ENCODE data around the gene DUSP6. TPM values are rescaled to one million over a fixed set of nuclear protein-coding genes. Genes with fewer than 3 reads are reported as not detected.
A peak's percentile ranks its signal among the peaks of the same experiment; 100 is the strongest.

Gene DUSP6
- total and polyA plus RNA-seq, 2 of the 13 experiments (the other 11 are each of a cell fraction or from before 2014, with no cell fraction given), result 40.9 to 161 TPM

DNA sequence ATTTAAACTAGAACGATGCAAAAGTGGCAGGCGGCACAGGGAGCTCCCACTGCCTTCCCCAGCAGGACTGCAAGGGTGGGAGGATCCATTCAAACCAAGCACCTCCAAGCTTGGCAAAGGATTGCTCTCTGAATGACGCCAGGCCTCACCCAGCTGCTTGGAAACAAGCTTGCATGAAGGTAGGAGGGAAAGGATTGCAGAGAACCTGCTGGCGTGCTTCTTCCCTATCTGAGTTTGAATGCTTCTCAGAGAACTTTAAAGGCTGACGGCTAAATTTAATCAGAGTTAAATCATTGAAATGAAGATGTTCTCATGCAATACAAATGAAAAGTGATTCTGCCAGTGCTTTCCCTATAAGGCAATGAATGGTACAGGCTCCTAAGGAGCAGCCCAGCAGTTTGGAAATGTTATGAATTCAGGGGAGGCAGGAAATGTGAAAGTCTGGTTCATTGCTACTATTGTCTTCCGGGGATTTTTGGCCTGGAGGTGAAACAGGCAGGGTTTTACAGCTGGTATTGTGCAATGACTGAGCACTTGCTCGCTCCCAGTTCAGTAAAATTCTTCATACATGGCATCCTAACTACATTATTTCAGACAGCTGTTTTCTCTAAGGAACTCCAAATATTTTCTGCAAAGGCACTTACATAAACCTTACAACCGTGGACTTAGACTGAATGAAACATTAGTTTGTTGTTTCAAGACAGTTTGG, 31.9 kb upstream of the DUSP6 start (continued):
- TF ChIP-seq CENPT (CRISPR knock-in tag; IDR thresholded peaks at IDR 0.05; ENCODE audit: low read depth) (no peak), HMGA1 (CRISPR knock-in tag; conservative IDR thresholded peaks at IDR 0.05) (no peak), ZFX (CRISPR knock-in tag; IDR thresholded peaks at IDR 0.05; ENCODE audit: low read depth) (no peak; the same call in none of the 2 replicates), SMYD3 (CRISPR knock-in tag; IDR thresholded peaks at IDR 0.05) (no peak), ZNF720 (CRISPR knock-in tag; IDR thresholded peaks at IDR 0.05) (no peak), RBFOX2 (IDR thresholded peaks at IDR 0.05; ENCODE audit: low read depth, low read length) (peak; percentile 62), ETV5 (CRISPR knock-in tag; IDR thresholded peaks at IDR 0.05; ENCODE audit: borderline replicate concordance) (peak; percentile 74; the same call in 1 of the 2 replicates), ZKSCAN5 (CRISPR knock-in tag; IDR thresholded peaks at IDR 0.05) (no peak), RAD21 (CRISPR knock-in tag; IDR thresholded peaks at IDR 0.05) (no peak), ZNF24 (IDR thresholded peaks at IDR 0.05) (no peak), SP5 (CRISPR knock-in tag; IDR thresholded peaks at IDR 0.05; ENCODE audit: borderline replicate concordance, low read depth) (peak; percentile 21; the same call in 1 of the 2 replicates), ZNF337 (CRISPR knock-in tag; IDR thresholded peaks at IDR 0.05; ENCODE audit: borderline replicate concordance, low read depth) (no peak), CBX1 (IDR thresholded peaks at IDR 0.05; ENCODE audit: low read depth) (peak; percentile 19), REL (CRISPR knock-in tag; conservative IDR thresholded peaks at IDR 0.05) (no peak)
- TF ChIP-seq, protein P1, sequence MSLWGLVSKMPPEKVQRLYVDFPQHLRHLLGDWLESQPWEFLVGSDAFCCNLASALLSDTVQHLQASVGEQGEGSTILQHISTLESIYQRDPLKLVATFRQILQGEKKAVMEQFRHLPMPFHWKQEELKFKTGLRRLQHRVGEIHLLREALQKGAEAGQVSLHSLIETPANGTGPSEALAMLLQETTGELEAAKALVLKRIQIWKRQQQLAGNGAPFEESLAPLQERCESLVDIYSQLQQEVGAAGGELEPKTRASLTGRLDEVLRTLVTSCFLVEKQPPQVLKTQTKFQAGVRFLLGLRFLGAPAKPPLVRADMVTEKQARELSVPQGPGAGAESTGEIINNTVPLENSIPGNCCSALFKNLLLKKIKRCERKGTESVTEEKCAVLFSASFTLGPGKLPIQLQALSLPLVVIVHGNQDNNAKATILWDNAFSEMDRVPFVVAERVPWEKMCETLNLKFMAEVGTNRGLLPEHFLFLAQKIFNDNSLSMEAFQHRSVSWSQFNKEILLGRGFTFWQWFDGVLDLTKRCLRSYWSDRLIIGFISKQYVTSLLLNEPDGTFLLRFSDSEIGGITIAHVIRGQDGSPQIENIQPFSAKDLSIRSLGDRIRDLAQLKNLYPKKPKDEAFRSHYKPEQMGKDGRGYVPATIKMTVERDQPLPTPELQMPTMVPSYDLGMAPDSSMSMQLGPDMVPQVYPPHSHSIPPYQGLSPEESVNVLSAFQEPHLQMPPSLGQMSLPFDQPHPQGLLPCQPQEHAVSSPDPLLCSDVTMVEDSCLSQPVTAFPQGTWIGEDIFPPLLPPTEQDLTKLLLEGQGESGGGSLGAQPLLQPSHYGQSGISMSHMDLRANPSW (CRISPR knock-in tag; IDR thresholded peaks at IDR 0.05; ENCODE audit: borderline replicate concordance), result no peak
- TF ChIP-seq, protein P2, sequence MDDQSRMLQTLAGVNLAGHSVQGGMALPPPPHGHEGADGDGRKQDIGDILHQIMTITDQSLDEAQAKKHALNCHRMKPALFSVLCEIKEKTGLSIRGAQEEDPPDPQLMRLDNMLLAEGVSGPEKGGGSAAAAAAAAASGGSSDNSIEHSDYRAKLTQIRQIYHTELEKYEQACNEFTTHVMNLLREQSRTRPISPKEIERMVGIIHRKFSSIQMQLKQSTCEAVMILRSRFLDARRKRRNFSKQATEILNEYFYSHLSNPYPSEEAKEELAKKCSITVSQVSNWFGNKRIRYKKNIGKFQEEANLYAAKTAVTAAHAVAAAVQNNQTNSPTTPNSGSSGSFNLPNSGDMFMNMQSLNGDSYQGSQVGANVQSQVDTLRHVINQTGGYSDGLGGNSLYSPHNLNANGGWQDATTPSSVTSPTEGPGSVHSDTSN (CRISPR knock-in tag; IDR thresholded peaks at IDR 0.05; ENCODE audit: borderline replicate concordance), result no peak
- TF ChIP-seq, protein P3, sequence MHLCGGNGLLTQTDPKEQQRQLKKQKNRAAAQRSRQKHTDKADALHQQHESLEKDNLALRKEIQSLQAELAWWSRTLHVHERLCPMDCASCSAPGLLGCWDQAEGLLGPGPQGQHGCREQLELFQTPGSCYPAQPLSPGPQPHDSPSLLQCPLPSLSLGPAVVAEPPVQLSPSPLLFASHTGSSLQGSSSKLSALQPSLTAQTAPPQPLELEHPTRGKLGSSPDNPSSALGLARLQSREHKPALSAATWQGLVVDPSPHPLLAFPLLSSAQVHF (CRISPR knock-in tag; IDR thresholded peaks at IDR 0.05), result no peak
- TF ChIP-seq, protein P4, sequence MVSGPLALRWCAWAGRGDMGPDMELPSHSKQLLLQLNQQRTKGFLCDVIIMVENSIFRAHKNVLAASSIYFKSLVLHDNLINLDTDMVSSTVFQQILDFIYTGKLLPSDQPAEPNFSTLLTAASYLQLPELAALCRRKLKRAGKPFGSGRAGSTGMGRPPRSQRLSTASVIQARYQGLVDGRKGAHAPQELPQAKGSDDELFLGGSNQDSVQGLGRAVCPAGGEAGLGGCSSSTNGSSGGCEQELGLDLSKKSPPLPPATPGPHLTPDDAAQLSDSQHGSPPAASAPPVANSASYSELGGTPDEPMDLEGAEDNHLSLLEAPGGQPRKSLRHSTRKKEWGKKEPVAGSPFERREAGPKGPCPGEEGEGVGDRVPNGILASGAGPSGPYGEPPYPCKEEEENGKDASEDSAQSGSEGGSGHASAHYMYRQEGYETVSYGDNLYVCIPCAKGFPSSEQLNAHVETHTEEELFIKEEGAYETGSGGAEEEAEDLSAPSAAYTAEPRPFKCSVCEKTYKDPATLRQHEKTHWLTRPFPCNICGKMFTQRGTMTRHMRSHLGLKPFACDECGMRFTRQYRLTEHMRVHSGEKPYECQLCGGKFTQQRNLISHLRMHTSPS (CRISPR knock-in tag; IDR thresholded peaks at IDR 0.05; ENCODE audit: low read depth), result no peak
- TF ChIP-seq, protein P5, sequence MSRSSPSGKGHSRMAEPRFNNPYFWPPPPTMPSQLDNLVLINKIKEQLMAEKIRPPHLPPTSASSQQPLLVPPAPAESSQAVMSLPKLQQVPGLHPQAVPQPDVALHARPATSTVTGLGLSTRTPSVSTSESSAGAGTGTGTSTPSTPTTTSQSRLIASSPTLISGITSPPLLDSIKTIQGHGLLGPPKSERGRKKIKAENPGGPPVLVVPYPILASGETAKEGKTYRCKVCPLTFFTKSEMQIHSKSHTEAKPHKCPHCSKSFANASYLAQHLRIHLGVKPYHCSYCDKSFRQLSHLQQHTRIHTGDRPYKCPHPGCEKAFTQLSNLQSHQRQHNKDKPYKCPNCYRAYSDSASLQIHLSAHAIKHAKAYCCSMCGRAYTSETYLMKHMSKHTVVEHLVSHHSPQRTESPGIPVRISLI (CRISPR knock-in tag; IDR thresholded peaks at IDR 0.05; ENCODE audit: borderline replicate concordance), result no peak
- TF ChIP-seq, protein P6, sequence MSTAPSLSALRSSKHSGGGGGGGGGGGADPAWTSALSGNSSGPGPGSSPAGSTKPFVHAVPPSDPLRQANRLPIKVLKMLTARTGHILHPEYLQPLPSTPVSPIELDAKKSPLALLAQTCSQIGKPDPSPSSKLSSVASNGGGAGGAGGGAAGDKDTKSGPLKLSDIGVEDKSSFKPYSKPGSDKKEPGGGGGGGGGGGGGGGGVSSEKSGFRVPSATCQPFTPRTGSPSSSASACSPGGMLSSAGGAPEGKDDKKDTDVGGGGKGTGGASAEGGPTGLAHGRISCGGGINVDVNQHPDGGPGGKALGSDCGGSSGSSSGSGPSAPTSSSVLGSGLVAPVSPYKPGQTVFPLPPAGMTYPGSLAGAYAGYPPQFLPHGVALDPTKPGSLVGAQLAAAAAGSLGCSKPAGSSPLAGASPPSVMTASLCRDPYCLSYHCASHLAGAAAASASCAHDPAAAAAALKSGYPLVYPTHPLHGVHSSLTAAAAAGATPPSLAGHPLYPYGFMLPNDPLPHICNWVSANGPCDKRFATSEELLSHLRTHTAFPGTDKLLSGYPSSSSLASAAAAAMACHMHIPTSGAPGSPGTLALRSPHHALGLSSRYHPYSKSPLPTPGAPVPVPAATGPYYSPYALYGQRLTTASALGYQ (CRISPR knock-in tag; IDR thresholded peaks at IDR 0.05), result 0 out of 2 replicates have a peak, but pooled peaks have one; percentile 18
